Measurements from ENCODE around the gene OBSL1.

DNA sequence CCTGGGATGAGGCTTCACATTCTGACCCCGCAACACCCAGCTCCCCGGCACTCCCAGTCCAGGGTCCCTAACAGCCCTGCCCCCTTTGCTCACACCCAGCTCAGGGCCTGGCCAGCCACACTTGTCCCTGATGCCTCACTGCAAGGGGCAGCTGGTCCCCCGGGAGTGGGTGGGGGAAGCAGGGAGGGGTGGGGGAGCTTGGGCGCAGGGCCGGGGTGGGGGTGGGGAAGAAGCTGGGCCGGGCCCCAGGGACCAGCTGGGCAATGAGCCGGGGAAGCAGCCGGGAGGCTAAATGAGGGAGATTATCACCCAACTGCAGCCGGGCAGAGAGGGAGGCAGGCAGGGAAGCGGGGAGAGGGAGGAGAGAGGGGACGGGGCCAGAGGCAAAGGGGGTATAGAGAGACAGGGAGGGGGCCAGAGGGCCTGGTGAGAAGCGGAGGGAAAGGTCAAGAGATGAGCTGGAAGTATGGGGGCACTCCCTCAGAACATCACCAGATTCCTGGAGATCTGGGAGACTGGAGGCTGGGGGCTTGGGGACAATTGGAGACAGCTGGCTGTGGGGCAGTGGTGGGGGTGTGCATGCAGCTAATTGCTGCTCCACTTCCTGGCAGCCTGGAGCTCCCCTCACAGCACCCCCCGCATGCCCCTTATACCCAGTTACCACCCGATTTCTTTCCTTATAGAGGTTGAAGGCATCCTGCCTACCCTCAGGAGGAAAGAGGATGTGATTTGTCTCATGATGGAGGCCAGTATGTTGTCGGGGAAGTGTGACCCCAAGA lies 59.6 kb downstream of the OBSL1 start:
- TF ChIP-seq SUZ12 (IDR thresholded peaks at IDR 0.05), result no peak
- TF ChIP-seq TARDBP (IDR thresholded peaks at IDR 0.05), result no peak
- TF ChIP-seq SP1 (IDR thresholded peaks at IDR 0.05), result no peak
- TF ChIP-seq FOXM1 (IDR thresholded peaks at IDR 0.05; ENCODE audit: borderline replicate concordance), result no peak
- TF ChIP-seq CTBP1 (IDR thresholded peaks at IDR 0.05; ENCODE audit: borderline replicate concordance), result no peak
- TF ChIP-seq FOXA1 (IDR thresholded peaks at IDR 0.05), result no peak
- TF ChIP-seq ELF4 (IDR thresholded peaks at IDR 0.05), result no peak
- TF ChIP-seq ARNT (IDR thresholded peaks at IDR 0.05), result no peak
- no peak for TF ChIP-seq FOXK2 (IDR thresholded peaks at IDR 0.05)
- no peak for TF ChIP-seq LEF1 (IDR thresholded peaks at IDR 0.05; ENCODE audit: borderline replicate concordance)
